NT2/D1 (cell line): Measurements from ENCODE around the gene GOLT1A.

ENCODE experiments used
- DNase-seq: peaks from one replicate; pipeline ENCODE4 v3.0.0-alpha.2; 2011; ENCODE audit warnings: low read depth, low spot score
- H3K27me3 ChIP-seq: 2 replicates; pipeline ENCODE4 v1.6.0; 2011; ENCODE audit warnings: mild to moderate bottlenecking; ENCODE audit not compliant: insufficient read length, insufficient read depth
- H3K36me3 ChIP-seq: 2 replicates; pipeline ENCODE4 v1.6.1; 2011; ENCODE audit warnings: mild to moderate bottlenecking, low read length, mixed read lengths; ENCODE audit not compliant: insufficient read depth, insufficient read length
- H3K4me1 ChIP-seq: 2 replicates; pipeline ENCODE4 v1.5.1; 2011; ENCODE audit not compliant: insufficient read depth, insufficient read length
- H3K4me3 ChIP-seq: 2 replicates; pipeline ENCODE4 v1.5.1; 2011; ENCODE audit warnings: low read depth; ENCODE audit not compliant: insufficient read length
- H3K9ac ChIP-seq: 2 replicates; pipeline ENCODE4 v1.6.0; 2011; ENCODE audit warnings: low read depth; ENCODE audit not compliant: insufficient read length
- H3K9me3 ChIP-seq: 2 replicates; pipeline ENCODE4 v1.5.1; 2011; ENCODE audit warnings: mild to moderate bottlenecking, low read length; ENCODE audit not compliant: insufficient read depth
- SUZ12 ChIP-seq: IDR thresholded peaks from 2 replicates; pipeline ENCODE4 v1.6.1; 2011; ENCODE audit not compliant: insufficient read length, insufficient read depth; ENCODE audit errors: extremely low read depth
- YY1 ChIP-seq: IDR thresholded peaks from 2 replicates; pipeline ENCODE4 v1.6.1; 2011; ENCODE audit not compliant: insufficient read length, insufficient read depth
- ZNF274 ChIP-seq: IDR thresholded peaks from 2 replicates; pipeline ENCODE4 v1.6.1; 2011; ENCODE audit warnings: mild to moderate bottlenecking, low read depth, low read length

The GOLT1A gene

GRCh38 chr1:204188959-204189639 is 24.7 kb downstream of the GOLT1A start:
- Histone ChIP-seq H3K27me3 (peaks cover 66% of the 10 kb centered on the region), H3K4me3 (no peak overlapping the region), H3K9ac (no peak overlapping the region), H3K4me1 (no peaks in the 10 kb centered on the region), H3K9me3 (no peaks in the 10 kb centered on the region), H3K36me3 (no peaks in the 10 kb centered on the region)
- no peak for DNase-seq
- no peak for TF ChIP-seq ZNF274
- no peak for TF ChIP-seq YY1
- no peak for TF ChIP-seq SUZ12

GRCh38 chr1:204186597-204186996 is 27.2 kb downstream of the GOLT1A start:
- H3K4me1 ChIP-seq = no peaks in the 10 kb centered on the region
- peaks cover 45% of the 10 kb centered on the region for H3K27me3 ChIP-seq
- no peaks in the 10 kb centered on the region for H3K9me3 ChIP-seq
- TF ChIP-seq ZNF274 (no peak), YY1 (no peak), SUZ12 (no peak)
- H3K9ac ChIP-seq = no peak overlapping the region
- DNase-seq = no peak
- H3K36me3 ChIP-seq = no peaks in the 10 kb centered on the region
- no peak overlapping the region for H3K4me3 ChIP-seq

GRCh38 chr1:204181116-204181515 is 32.7 kb downstream of the GOLT1A start:
- TF ChIP-seq SUZ12 = no peak
- Histone ChIP-seq H3K4me1 (no peaks in the 10 kb centered on the region), H3K36me3 (no peaks in the 10 kb centered on the region), H3K9ac (no peak overlapping the region), H3K4me3 (no peak overlapping the region), H3K27me3 (no peaks in the 10 kb centered on the region), H3K9me3 (peaks cover 27% of the 10 kb centered on the region)
- no peak for DNase-seq

GRCh38 chr1:204180133-204180532 is 33.7 kb downstream of the GOLT1A start:
- peaks cover 27% of the 10 kb centered on the region for H3K9me3 ChIP-seq
- no peaks in the 10 kb centered on the region for H3K4me1 ChIP-seq
- no peak for DNase-seq
- peaks cover 5% of the 10 kb centered on the region for H3K27me3 ChIP-seq
- TF ChIP-seq YY1 = no peak
- TF ChIP-seq ZNF274 = no peak
- TF ChIP-seq SUZ12 = no peak
- no peak overlapping the region for H3K9ac ChIP-seq
- H3K36me3 ChIP-seq = no peaks in the 10 kb centered on the region
- no peak overlapping the region for H3K4me3 ChIP-seq

GRCh38 chr1:204178487-204179281 is 35.1 kb downstream of the GOLT1A start:
- TF ChIP-seq SUZ12 (no peak), ZNF274 (no peak), YY1 (no peak)
- Histone ChIP-seq H3K27me3 (peaks cover 7% of the 10 kb centered on the region), H3K4me3 (no peak overlapping the region), H3K36me3 (no peaks in the 10 kb centered on the region), H3K4me1 (no peaks in the 10 kb centered on the region), H3K9me3 (peaks cover 27% of the 10 kb centered on the region), H3K9ac (no peak overlapping the region)
- DNase-seq = no peak

GRCh38 chr1:204177133-204177532 is 36.7 kb downstream of the GOLT1A start:
- H3K4me1 ChIP-seq = no peaks in the 10 kb centered on the region
- peaks cover 33% of the 10 kb centered on the region for H3K9me3 ChIP-seq
- H3K36me3 ChIP-seq = no peaks in the 10 kb centered on the region
- no peak overlapping the region for H3K9ac ChIP-seq
- peaks cover 7% of the 10 kb centered on the region for H3K27me3 ChIP-seq
- no peak for TF ChIP-seq SUZ12
- TF ChIP-seq ZNF274 = no peak
- TF ChIP-seq YY1 = no peak
- DNase-seq = no peak
- no peak overlapping the region for H3K4me3 ChIP-seq

GRCh38 chr1:204176049-204176448 is 37.7 kb downstream of the GOLT1A start:
- no peaks in the 10 kb centered on the region for H3K36me3 ChIP-seq
- H3K4me1 ChIP-seq = no peaks in the 10 kb centered on the region
- TF ChIP-seq ZNF274 (no peak), YY1 (no peak), SUZ12 (no peak)
- peaks cover 7% of the 10 kb centered on the region for H3K27me3 ChIP-seq
- H3K9me3 ChIP-seq = peaks cover 39% of the 10 kb centered on the region
- H3K4me3 ChIP-seq = no peak overlapping the region
- no peak overlapping the region for H3K9ac ChIP-seq
- no peak for DNase-seq
